ENCODE data around the gene ARHGAP20.

Gene ARHGAP20

GRCh38 chr11:110606415-110606814 lies 105.8 kb downstream of the ARHGAP20 start:
- H3K36me3 ChIP-seq (ENCODE audit: control insufficient read depth, insufficient read depth, low read length, severe bottlenecking) = peaks cover 78% of the 10 kb centered on the region
- no peaks in the 10 kb centered on the region for H3K27me3 ChIP-seq (replicated peaks; ENCODE audit: control insufficient read depth, insufficient read depth, low read length)
- H3K4me3 ChIP-seq (ENCODE audit: low read length) = no peak overlapping the region
- H3K4me1 ChIP-seq (ENCODE audit: control insufficient read depth, insufficient read depth, low read length) = peaks cover 3% of the 10 kb centered on the region
- no peaks in the 10 kb centered on the region for H3K9me3 ChIP-seq (ENCODE audit: control insufficient read depth, low read length)
- DNase-seq (ENCODE audit: low read depth) = no peak
- no peak overlapping the region for H3K9ac ChIP-seq (ENCODE audit: low read length)

DNA sequence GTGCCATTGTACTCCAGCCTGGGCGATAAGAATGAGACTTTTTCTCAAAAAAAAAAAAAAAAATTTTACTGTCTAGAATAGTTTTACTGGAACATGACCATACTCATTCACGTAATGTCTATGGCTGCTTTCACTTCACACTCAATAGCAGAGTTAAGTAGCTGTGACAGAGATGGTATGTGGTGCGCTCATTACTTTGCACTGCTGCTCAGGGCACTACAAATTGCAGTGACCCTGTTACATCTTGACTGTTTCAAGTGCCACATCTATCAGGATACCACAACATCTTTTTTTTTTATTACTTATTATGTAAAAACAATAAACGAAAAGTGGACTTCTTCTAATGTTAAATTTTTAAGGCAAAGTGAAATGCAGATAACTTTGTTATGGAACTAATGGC lies 110.3 kb downstream of the ARHGAP20 start:
- Histone ChIP-seq H3K36me3 (ENCODE audit: control insufficient read depth, insufficient read depth, low read length, severe bottlenecking) (peaks cover 62% of the 10 kb centered on the region), H3K4me1 (ENCODE audit: control insufficient read depth, insufficient read depth, low read length) (peaks cover 3% of the 10 kb centered on the region), H3K27me3 (replicated peaks; ENCODE audit: control insufficient read depth, insufficient read depth, low read length) (no peaks in the 10 kb centered on the region), H3K9me3 (ENCODE audit: control insufficient read depth, low read length) (no peaks in the 10 kb centered on the region), H3K4me3 (ENCODE audit: low read length) (no peak overlapping the region), H3K9ac (ENCODE audit: low read length) (no peak overlapping the region)
- no peak for DNase-seq (ENCODE audit: low read depth)

DNA sequence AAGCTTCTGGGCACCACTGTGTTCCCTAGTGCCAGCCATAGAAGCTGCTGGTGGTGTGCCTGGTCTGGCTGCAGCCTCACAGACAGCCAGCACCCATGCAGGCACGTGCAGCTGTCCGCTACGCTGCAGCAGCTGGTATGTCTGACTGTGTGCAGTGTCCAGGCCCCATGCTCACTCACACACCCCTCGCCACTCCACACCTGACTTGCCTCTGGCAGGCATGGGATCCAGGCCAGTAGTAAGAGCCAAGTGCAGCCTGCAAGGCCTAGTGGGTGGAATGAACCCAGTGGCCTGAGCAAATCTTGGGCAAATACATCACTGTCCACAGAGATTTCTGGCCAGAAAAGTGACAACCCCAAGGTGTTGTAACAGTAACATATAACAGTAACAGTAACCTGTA lies 111.9 kb downstream of the ARHGAP20 start:
- Histone ChIP-seq H3K4me1 (ENCODE audit: control insufficient read depth, insufficient read depth, low read length) (peaks cover 3% of the 10 kb centered on the region), H3K9me3 (ENCODE audit: control insufficient read depth, low read length) (no peaks in the 10 kb centered on the region), H3K27me3 (replicated peaks; ENCODE audit: control insufficient read depth, insufficient read depth, low read length) (no peaks in the 10 kb centered on the region), H3K4me3 (ENCODE audit: low read length) (no peak overlapping the region), H3K36me3 (ENCODE audit: control insufficient read depth, insufficient read depth, low read length, severe bottlenecking) (peaks cover 46% of the 10 kb centered on the region), H3K9ac (ENCODE audit: low read length) (no peak overlapping the region)
- DNase-seq (ENCODE audit: low read depth) = no peak

DNA sequence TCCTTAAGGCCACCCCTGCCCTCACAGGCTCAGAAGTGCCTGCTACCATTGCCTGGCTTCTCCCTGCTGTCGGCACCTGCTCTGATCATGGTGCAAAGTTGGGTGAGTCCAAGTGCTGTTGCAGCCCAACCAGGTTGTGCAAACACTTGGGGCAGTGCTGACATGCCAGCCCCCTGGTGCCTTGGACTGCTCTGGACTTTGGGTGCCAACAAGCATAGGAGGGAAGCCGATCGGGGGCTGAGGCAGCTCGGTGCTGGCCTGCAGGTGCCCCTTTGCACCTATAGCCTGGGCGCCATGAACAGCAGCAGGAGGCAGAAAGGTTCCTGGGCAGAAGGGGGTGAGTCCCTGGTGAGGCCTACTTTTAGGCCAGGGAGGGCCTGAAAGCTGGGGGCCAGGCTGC lies 113.0 kb downstream of the ARHGAP20 start:
- Histone ChIP-seq H3K4me3 (ENCODE audit: low read length) (no peak overlapping the region), H3K4me1 (ENCODE audit: control insufficient read depth, insufficient read depth, low read length) (peaks cover 2% of the 10 kb centered on the region), H3K9ac (ENCODE audit: low read length) (no peak overlapping the region), H3K36me3 (ENCODE audit: control insufficient read depth, insufficient read depth, low read length, severe bottlenecking) (peaks cover 41% of the 10 kb centered on the region), H3K9me3 (ENCODE audit: control insufficient read depth, low read length) (no peaks in the 10 kb centered on the region), H3K27me3 (replicated peaks; ENCODE audit: control insufficient read depth, insufficient read depth, low read length) (no peaks in the 10 kb centered on the region)
- no peak for DNase-seq (ENCODE audit: low read depth)

GRCh38 chr11:110598725-110599124 lies 113.5 kb downstream of the ARHGAP20 start:
- no peak for DNase-seq (ENCODE audit: low read depth)
- Histone ChIP-seq H3K36me3 (ENCODE audit: control insufficient read depth, insufficient read depth, low read length, severe bottlenecking) (peaks cover 40% of the 10 kb centered on the region), H3K9me3 (ENCODE audit: control insufficient read depth, low read length) (no peaks in the 10 kb centered on the region), H3K4me1 (ENCODE audit: control insufficient read depth, insufficient read depth, low read length) (no peaks in the 10 kb centered on the region), H3K27me3 (replicated peaks; ENCODE audit: control insufficient read depth, insufficient read depth, low read length) (no peaks in the 10 kb centered on the region), H3K4me3 (ENCODE audit: low read length) (no peak overlapping the region), H3K9ac (ENCODE audit: low read length) (no peak overlapping the region)

- peak; percentile 20 for DNase-seq (ENCODE audit: low read depth)
- Histone ChIP-seq H3K4me1 (ENCODE audit: control insufficient read depth, insufficient read depth, low read length) (peaks cover 7% of the 10 kb centered on the region), H3K36me3 (ENCODE audit: control insufficient read depth, insufficient read depth, low read length, severe bottlenecking) (peaks cover 90% of the 10 kb centered on the region)
Measured at GRCh38 chr11:110587972-110588371, 124.3 kb downstream of the ARHGAP20 start.

DNA sequence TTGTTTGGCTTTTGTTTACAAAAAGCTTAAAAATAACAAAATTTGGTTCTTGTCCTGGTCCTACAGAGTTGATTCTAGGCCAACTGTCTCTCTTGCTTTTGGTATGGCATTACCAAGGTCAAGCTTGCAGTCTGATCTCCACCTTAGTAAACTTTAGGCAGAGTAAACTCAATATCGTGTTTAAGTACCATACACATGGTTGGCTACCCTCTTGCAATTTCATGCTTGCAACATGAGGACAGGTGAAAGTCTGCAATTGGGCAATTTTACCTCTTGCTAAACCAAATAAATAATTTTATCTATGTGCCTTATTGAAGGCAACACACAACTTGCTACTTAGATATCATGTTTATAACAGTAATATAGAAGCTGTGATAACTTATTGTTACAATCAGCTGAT lies 125.1 kb downstream of the ARHGAP20 start:
- peaks cover 7% of the 10 kb centered on the region for H3K4me1 ChIP-seq (ENCODE audit: control insufficient read depth, insufficient read depth, low read length)
- H3K27me3 ChIP-seq (replicated peaks; ENCODE audit: control insufficient read depth, insufficient read depth, low read length) = no peaks in the 10 kb centered on the region
- peaks cover 90% of the 10 kb centered on the region for H3K36me3 ChIP-seq (ENCODE audit: control insufficient read depth, insufficient read depth, low read length, severe bottlenecking)
- no peak overlapping the region for H3K4me3 ChIP-seq (ENCODE audit: low read length)
- no peak for DNase-seq (ENCODE audit: low read depth)
- H3K9ac ChIP-seq (ENCODE audit: low read length) = no peak overlapping the region
- H3K9me3 ChIP-seq (ENCODE audit: control insufficient read depth, low read length) = no peaks in the 10 kb centered on the region

More at GRCh38 chr11:110587972-110588371, 124.3 kb downstream of the ARHGAP20 start:
- Histone ChIP-seq H3K9ac (ENCODE audit: low read length) (no peak overlapping the region), H3K4me3 (ENCODE audit: low read length) (no peak overlapping the region), H3K9me3 (ENCODE audit: control insufficient read depth, low read length) (no peaks in the 10 kb centered on the region), H3K27me3 (replicated peaks; ENCODE audit: control insufficient read depth, insufficient read depth, low read length) (no peaks in the 10 kb centered on the region)

GRCh38 chr11:110584150-110584549 lies 128.1 kb downstream of the ARHGAP20 start:
- Histone ChIP-seq H3K27me3 (replicated peaks; ENCODE audit: control insufficient read depth, insufficient read depth, low read length) (no peaks in the 10 kb centered on the region), H3K9me3 (ENCODE audit: control insufficient read depth, low read length) (no peaks in the 10 kb centered on the region), H3K4me3 (ENCODE audit: low read length) (no peak overlapping the region), H3K36me3 (ENCODE audit: control insufficient read depth, insufficient read depth, low read length, severe bottlenecking) (peaks cover 90% of the 10 kb centered on the region), H3K9ac (ENCODE audit: low read length) (no peak overlapping the region), H3K4me1 (ENCODE audit: control insufficient read depth, insufficient read depth, low read length) (peaks cover 3% of the 10 kb centered on the region)
- no peak for DNase-seq (ENCODE audit: low read depth)

DNA sequence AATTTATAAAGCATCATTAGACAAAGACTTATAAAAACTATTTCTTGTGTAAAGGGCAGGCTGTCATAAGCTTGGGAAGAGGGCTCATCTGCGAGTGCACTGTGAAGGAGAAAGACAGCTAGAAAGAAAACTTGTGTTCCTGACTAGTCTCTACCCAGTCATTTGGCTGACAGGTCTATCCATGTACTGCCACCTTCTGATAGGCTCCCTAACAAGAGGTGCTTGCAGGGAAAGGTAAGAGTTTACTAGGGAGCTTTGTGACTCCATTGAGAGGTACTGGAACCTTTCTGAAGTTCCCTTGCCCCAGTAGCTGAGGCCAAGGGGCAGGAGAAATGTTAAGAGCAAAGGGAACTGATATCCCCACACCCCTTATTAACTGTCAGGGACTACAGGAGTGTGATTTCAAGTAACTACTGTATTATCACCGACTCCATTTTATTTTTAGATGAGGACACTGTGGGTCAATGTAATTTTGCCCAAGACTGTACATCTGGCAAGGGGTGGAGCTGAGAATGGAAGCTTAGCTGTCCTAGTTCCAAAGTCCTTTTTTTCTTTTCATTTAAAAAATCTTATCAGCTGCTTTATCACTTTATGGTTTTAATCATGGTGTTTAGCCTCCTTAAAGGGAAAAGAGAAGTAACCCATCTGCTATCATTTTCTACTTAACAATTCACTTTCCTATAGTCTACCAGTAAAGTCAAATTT lies 129.4 kb downstream of the ARHGAP20 start:
- peaks cover 94% of the 10 kb centered on the region for H3K36me3 ChIP-seq (ENCODE audit: control insufficient read depth, insufficient read depth, low read length, severe bottlenecking)
- DNase-seq (ENCODE audit: low read depth) = no peak
- H3K4me3 ChIP-seq (ENCODE audit: low read length) = no peak overlapping the region
- peaks cover 2% of the 10 kb centered on the region for H3K4me1 ChIP-seq (ENCODE audit: control insufficient read depth, insufficient read depth, low read length)
- H3K27me3 ChIP-seq (replicated peaks; ENCODE audit: control insufficient read depth, insufficient read depth, low read length) = no peaks in the 10 kb centered on the region
- H3K9ac ChIP-seq (ENCODE audit: low read length) = no peak overlapping the region
- H3K9me3 ChIP-seq (ENCODE audit: control insufficient read depth, low read length) = no peaks in the 10 kb centered on the region

GRCh38 chr11:110580571-110580970 lies 131.7 kb downstream of the ARHGAP20 start:
- H3K9me3 ChIP-seq (ENCODE audit: control insufficient read depth, low read length) = no peaks in the 10 kb centered on the region
- peaks cover 92% of the 10 kb centered on the region for H3K36me3 ChIP-seq (ENCODE audit: control insufficient read depth, insufficient read depth, low read length, severe bottlenecking)
- no peak overlapping the region for H3K9ac ChIP-seq (ENCODE audit: low read length)
- no peaks in the 10 kb centered on the region for H3K27me3 ChIP-seq (replicated peaks; ENCODE audit: control insufficient read depth, insufficient read depth, low read length)
- H3K4me1 ChIP-seq (ENCODE audit: control insufficient read depth, insufficient read depth, low read length) = peaks cover 2% of the 10 kb centered on the region
- no peak for DNase-seq (ENCODE audit: low read depth)
- H3K4me3 ChIP-seq (ENCODE audit: low read length) = no peak overlapping the region

DNA sequence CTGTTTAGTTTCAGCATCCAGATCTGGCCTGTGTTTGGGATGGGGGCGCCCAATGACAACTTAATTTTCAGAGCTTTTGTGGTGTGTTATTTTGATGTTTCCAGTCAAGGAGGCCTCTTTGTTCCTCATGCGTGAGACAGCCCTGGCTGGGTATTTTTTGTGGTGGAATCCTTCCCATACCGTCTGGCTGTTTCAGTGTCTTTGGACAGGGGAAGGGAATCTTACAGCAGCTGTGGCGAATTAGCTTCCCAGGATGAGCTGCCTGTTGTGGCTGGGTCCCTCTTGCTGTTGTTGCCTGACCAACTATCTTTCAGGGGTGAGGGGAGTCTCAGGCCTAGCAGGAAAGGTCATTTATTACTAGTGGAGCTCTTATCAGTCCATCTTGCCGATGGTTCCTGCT lies 138.8 kb downstream of the ARHGAP20 start:
- Histone ChIP-seq H3K27me3 (replicated peaks; ENCODE audit: control insufficient read depth, insufficient read depth, low read length) (no peaks in the 10 kb centered on the region), H3K36me3 (ENCODE audit: control insufficient read depth, insufficient read depth, low read length, severe bottlenecking) (peaks cover 31% of the 10 kb centered on the region), H3K4me1 (ENCODE audit: control insufficient read depth, insufficient read depth, low read length) (no peaks in the 10 kb centered on the region), H3K9ac (ENCODE audit: low read length) (no peak overlapping the region), H3K9me3 (ENCODE audit: control insufficient read depth, low read length) (no peaks in the 10 kb centered on the region), H3K4me3 (ENCODE audit: low read length) (no peak overlapping the region)
- DNase-seq (ENCODE audit: low read depth) = no peak

Data from adipocyte (in vitro differentiated cells).